Skin epidermis (tissue), 12 donors: ENCODE data around the gene MTHFSD.

Source experiments
- H3K27ac ChIP-seq, 21 experiments: fragments of 200-600 bp; sonication (generic) in 11 of 21; one replicate each; pipeline ENCODE4 v1.5.0; 2020; ENCODE audit warnings: mild to moderate bottlenecking in 3 of 21, inconsistent platforms in 2 of 21, moderate library complexity in 2 of 21
- H3K4me3 ChIP-seq, 7 experiments: fragments of 200-600 bp; sonication (generic) in 2 of 7; one replicate each; pipeline ENCODE4 v1.5.0; 2020; ENCODE audit warnings: inconsistent platforms in 2 of 7, mild to moderate bottlenecking in 2 of 7, moderate library complexity in 1 of 7

MTHFSD gene

DNA sequence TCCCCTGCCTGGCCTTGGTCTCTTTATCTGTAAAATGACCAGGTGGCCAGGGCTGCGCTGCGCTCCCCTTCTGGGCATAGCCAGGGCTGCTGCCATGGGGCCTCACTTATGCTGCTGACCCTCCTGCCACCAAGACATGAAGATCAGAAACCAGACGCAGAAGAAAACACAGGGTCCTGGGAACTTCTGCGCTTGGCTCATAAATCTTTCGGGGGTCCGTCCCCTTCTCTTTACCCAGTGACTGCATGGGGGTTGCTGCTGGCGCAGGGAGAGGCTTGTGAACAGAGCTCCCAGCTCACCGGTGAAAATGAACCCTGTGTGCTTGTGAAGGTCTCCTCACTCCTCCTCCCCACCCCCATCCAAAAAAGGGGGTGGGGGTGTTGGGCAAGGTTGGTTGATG lies 17.6 kb upstream of the MTHFSD start:
- no peak overlapping the region for H3K4me3 ChIP-seq
- no peak overlapping the region for H3K27ac ChIP-seq

- Histone ChIP-seq H3K27ac (no peak overlapping the region), H3K4me3 (no peak overlapping the region)
Observed at GRCh38 chr16:86572041-86572521, 17.0 kb upstream of the MTHFSD start.

GRCh38 chr16:86571530-86571915 lies 16.5 kb upstream of the MTHFSD start:
- H3K27ac ChIP-seq: no peak overlapping the region
- no peak overlapping the region for H3K4me3 ChIP-seq

GRCh38 chr16:86570558-86571529 lies 15.8 kb upstream of the MTHFSD start:
- Histone ChIP-seq H3K27ac (no peak overlapping the region), H3K4me3 (no peak overlapping the region)

DNA sequence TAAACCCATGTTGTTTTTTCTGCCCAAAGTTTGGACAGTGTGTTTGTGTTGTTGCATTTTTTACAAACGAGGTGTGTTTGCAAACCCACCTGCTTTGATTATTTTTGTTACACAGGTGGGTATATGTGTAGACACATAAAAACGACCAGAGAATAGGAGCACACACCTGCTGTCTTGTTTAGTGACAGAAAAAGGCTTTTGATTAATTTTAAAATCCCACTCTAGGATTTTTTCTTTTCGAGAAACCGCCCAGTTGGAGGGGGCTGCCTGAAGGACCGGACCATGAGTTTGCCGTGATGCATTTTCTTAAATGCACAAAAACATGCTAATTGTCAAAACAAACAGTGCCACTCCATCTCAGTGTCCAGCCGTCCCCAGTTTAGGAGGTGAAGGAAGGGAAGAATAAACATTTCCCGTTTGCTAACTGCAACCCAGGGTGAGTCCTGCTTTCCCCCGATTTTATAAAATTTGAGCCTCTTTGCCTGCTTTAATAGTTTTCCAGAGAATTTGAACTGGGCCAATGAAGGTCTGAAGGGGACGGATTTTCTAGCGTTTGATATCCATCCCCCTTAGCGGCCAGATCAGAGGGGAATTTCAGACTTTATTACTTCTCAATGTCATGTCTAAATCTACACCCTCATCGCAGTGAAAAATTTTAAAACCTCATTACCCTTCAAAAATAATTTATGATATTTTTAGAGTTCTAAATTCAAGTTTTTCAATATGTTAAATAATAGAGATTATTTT lies 14.8 kb upstream of the MTHFSD start:
- Histone ChIP-seq H3K27ac (no peak overlapping the region), H3K4me3 (no peak overlapping the region)

DNA sequence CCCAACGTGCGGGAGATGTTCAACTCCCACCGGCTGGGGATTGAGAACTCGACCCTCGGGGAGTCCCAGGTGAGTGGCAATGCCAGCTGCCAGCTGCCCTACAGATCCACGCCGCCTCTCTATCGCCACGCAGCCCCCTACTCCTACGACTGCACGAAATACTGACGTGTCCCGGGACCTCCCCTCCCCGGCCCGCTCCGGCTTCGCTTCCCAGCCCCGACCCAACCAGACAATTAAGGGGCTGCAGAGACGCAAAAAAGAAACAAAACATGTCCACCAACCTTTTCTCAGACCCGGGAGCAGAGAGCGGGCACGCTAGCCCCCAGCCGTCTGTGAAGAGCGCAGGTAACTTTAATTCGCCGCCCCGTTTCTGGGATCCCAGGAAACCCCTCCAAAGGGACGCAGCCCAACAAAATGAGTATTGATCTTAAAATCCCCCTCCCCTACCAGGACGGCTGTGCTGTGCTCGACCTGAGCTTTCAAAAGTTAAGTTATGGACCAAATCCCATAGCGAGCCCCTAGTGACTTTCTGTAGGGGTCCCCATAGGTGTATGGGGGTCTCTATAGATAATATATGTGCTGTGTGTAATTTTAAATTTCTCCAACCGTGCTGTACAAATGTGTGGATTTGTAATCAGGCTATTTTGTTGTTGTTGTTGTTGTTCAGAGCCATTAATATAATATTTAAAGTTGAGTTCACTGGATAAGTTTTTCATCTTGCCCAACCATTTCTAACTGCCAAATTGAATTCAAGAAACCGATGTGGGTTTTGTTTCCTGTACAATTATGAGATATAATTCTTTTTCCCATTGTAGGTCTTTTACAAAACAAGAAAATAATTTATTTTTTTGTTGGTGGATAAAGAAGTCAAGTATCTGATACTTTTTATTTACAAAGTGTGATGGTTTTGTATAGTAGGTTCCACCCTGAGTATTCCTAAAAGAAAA lies 13.9 kb upstream of the MTHFSD start:
- H3K27ac ChIP-seq: no peak overlapping the region
- H3K4me3 ChIP-seq: peak overlapping the region in 1 of 7 experiments; percentile 11

DNA sequence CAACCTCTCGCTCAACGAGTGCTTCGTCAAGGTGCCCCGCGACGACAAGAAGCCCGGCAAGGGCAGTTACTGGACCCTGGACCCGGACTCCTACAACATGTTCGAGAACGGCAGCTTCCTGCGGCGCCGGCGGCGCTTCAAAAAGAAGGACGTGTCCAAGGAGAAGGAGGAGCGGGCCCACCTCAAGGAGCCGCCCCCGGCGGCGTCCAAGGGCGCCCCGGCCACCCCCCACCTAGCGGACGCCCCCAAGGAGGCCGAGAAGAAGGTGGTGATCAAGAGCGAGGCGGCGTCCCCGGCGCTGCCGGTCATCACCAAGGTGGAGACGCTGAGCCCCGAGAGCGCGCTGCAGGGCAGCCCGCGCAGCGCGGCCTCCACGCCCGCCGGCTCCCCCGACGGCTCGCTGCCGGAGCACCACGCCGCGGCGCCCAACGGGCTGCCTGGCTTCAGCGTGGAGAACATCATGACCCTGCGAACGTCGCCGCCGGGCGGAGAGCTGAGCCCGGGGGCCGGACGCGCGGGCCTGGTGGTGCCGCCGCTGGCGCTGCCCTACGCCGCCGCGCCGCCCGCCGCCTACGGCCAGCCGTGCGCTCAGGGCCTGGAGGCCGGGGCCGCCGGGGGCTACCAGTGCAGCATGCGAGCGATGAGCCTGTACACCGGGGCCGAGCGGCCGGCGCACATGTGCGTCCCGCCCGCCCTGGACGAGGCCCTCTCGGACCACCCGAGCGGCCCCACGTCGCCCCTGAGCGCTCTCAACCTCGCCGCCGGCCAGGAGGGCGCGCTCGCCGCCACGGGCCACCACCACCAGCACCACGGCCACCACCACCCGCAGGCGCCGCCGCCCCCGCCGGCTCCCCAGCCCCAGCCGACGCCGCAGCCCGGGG lies 12.9 kb upstream of the MTHFSD start:
- H3K4me3 ChIP-seq: peak overlapping the region in 2 of 7 experiments; percentile 10 to 28
- no peak overlapping the region for H3K27ac ChIP-seq

DNA sequence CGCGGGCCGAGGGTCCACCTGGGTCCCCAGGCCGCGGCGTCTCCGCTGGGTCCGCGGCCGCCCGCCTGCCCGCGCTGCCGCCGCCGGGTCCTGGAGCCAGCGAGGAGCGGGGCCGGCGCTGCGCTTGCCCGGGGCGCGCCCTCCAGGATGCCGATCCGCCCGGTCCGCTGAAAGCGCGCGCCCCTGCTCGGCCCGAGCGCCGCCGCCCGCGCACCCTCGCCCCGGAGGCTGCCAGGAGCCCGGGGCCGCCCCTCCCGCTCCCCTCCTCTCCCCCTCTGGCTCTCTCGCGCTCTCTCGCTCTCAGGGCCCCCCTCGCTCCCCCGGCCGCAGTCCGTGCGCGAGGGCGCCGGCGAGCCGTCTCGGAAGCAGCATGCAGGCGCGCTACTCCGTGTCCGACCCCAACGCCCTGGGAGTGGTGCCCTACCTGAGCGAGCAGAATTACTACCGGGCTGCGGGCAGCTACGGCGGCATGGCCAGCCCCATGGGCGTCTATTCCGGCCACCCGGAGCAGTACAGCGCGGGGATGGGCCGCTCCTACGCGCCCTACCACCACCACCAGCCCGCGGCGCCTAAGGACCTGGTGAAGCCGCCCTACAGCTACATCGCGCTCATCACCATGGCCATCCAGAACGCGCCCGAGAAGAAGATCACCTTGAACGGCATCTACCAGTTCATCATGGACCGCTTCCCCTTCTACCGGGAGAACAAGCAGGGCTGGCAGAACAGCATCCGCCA lies 12.1 kb upstream of the MTHFSD start:
- Histone ChIP-seq H3K27ac (no peak overlapping the region), H3K4me3 (peak overlapping the region in 6 of 7 experiments; percentile 13 to 28 (median 16))

GRCh38 chr16:86566601-86566965 lies 11.5 kb upstream of the MTHFSD start, which contains the start of gene FOXC2:
Gene FOXC2, plus strand, starts transcription at chr16:86566829. Its CDS starts 507 bp downstream, at chr16:86567336.
- H3K27ac ChIP-seq: no peak within 1 kb of the TSS
- peak within 1 kb of the TSS in 6 of 7 experiments; percentile 13 to 28 (median 16) for H3K4me3 ChIP-seq

GRCh38 chr16:86565644-86566511 lies 10.8 kb upstream of the MTHFSD start:
- Histone ChIP-seq H3K4me3 (peak overlapping the region in 1 of 7 experiments; percentile 27), H3K27ac (no peak overlapping the region)

- Histone ChIP-seq H3K27ac (no peak overlapping the region), H3K4me3 (no peak overlapping the region)
Observed at GRCh38 chr16:86565181-86565631, 10.2 kb upstream of the MTHFSD start.

GRCh38 chr16:86563469-86564345 lies 8.7 kb upstream of the MTHFSD start:
- Histone ChIP-seq H3K4me3 (no peak overlapping the region), H3K27ac (no peak overlapping the region)

- Histone ChIP-seq H3K27ac (no peak overlapping the region), H3K4me3 (no peak overlapping the region)
Observed at GRCh38 chr16:86562356-86562755, 7.3 kb upstream of the MTHFSD start.

DNA sequence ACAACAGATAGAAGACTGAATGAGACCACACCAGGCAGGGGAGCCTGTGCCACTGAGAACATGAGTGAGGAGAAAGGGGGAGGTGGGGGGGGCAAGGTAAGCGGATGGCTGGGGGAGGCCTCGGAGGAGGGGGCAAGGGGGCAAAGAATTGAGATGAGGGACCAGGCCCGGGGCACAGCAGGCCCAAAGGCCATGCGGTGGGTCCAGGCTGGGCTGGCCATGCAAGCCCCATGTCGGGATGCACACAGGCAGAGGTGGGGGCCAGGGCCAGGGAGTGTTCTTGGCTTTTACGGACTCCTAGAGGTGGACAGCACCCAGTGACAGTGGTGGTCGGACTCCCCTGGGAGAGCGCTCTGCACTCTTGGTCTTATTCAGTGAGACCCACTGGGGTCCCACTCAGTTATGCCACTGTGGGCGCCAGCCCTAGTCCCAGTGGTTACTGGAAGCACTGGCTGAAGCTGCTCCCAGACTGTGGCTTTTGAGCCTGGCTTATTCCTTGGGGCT lies 4.8 kb upstream of the MTHFSD start:
- no peak overlapping the region for H3K4me3 ChIP-seq
- H3K27ac ChIP-seq: no peak overlapping the region

GRCh38 chr16:86558355-86559193 lies 3.5 kb upstream of the MTHFSD start:
- H3K4me3 ChIP-seq: no peak overlapping the region
- H3K27ac ChIP-seq: no peak overlapping the region
